ENCODE results near the gene POFUT1. TPM values are rescaled to one million over a fixed set of nuclear protein-coding genes. Genes with fewer than 3 reads are reported as not detected.

The POFUT1 gene
- total and polyA plus RNA-seq, 9 of the 15 experiments (the other 6 are each of a cell fraction or from before 2014, with no cell fraction given) = 3.5 to 44.7 (median 23.5) TPM

- TF ChIP-seq POU5F1 (IDR thresholded peaks at IDR 0.05; ENCODE audit: borderline replicate concordance, low read depth, low read length, partially characterized antibody) = no peak
- no peak for TF ChIP-seq KDM2B (CRISPR knock-in tag; IDR thresholded peaks at IDR 0.05)
- no peak for TF ChIP-seq E2F3 (CRISPR knock-in tag; IDR thresholded peaks at IDR 0.05)
- no peak for TF ChIP-seq ZNF609 (CRISPR knock-in tag; IDR thresholded peaks at IDR 0.05; ENCODE audit: borderline replicate concordance)
- TF ChIP-seq CBFA2T3 (IDR thresholded peaks at IDR 0.05) = peak; percentile 88
- peak; percentile 60 for TF ChIP-seq TEAD4 (IDR thresholded peaks at IDR 0.05; ENCODE audit: low read length)
- no peak for TF ChIP-seq TEAD4 (CRISPR knock-in tag; IDR thresholded peaks at IDR 0.05; ENCODE audit: borderline replicate concordance)
- peak; percentile 79 for TF ChIP-seq TAL1 (IDR thresholded peaks at IDR 0.05)
- TF ChIP-seq TSC22D4 (tag; IDR thresholded peaks at IDR 0.05) = no peak
- no peak for TF ChIP-seq HMBOX1 (IDR thresholded peaks at IDR 0.05)
- TF ChIP-seq REST (IDR thresholded peaks at IDR 0.05; ENCODE audit: borderline replicate concordance) = no peak
- TF ChIP-seq REST (CRISPR knock-in tag; IDR thresholded peaks at IDR 0.05; ENCODE audit: low read depth) = no peak
- peak; percentile 82 for TF ChIP-seq TCF3 (CRISPR knock-in tag; IDR thresholded peaks at IDR 0.05)
- TF ChIP-seq CHD1 (IDR thresholded peaks at IDR 0.05; ENCODE audit: low read length) = peak; percentile 81
Observed at GRCh38 chr20:32206760-32207625, 687 bp upstream of the POFUT1 start (continued).

Data from K562 (cell line).